H1 (cell line): ENCODE data around the gene CMPK2. TPM values are rescaled to one million over a fixed set of nuclear protein-coding genes. Genes with fewer than 3 reads are reported as not detected.

ENCODE experiments used
- CTCF ChIA-PET: fragments of 300-600 bp; sonication (Branson Sonifier 250); formaldehyde crosslinking; loops from one replicate; lab custom pipeline; 2021; ENCODE audit not compliant: partially characterized antibody; lab: Charles Lee
- POLR2A ChIA-PET: fragments of 300-600 bp; sonication (Branson Sonifier 250); formaldehyde crosslinking; loops from one replicate; lab custom pipeline; 2021; ENCODE audit warnings: inconsistent platforms; ENCODE audit not compliant: partially characterized antibody; lab: Charles Lee
- DNase-seq, 2 experiments: peaks; one replicate each; pipeline versions ENCODE4 v3.0.0 to v3.0.0-alpha.2; 2010 to 2022; ENCODE audit warnings: low spot score in 2 of 2, low read depth in 1 of 2, mixed read lengths in 1 of 2
- FAIRE-seq: peaks from 2 replicates; lab custom pipeline; 2011; peaks lifted over from hg19 to GRCh38; lab: Jason Lieb, UNC
- H2AFZ ChIP-seq: 2 replicates; pipeline ENCODE4 v1.8.1; 2012; ENCODE audit warnings: low read length, inconsistent platforms
- H2AK5ac ChIP-seq: 2 replicates; pipeline ENCODE4 v1.6.1; 2013; ENCODE audit warnings: low read depth, low read length
- H2BK120ac ChIP-seq: replicated peaks from 2 replicates; pipeline ENCODE3; 2013; ENCODE audit warnings: low read depth, low read length, inconsistent platforms
- H2BK12ac ChIP-seq: 2 replicates; pipeline ENCODE4 v1.6.1; 2013; ENCODE audit warnings: low read depth, low read length
- H2BK15ac ChIP-seq: 2 replicates; pipeline ENCODE4 v1.6.1; 2013; ENCODE audit warnings: low read length
- H2BK20ac ChIP-seq: 2 replicates; pipeline ENCODE4 v1.6.1; 2013; ENCODE audit warnings: low read length
- H2BK5ac ChIP-seq: 2 replicates; pipeline ENCODE4 v1.6.1; 2013; ENCODE audit warnings: low read depth, low read length
- H3K14ac ChIP-seq: 2 replicates; pipeline ENCODE4 v1.6.1; 2013; ENCODE audit warnings: inconsistent platforms; ENCODE audit not compliant: insufficient read length
- H3K18ac ChIP-seq: 2 replicates; pipeline ENCODE4 v1.6.1; 2013; ENCODE audit warnings: low read length; ENCODE audit errors: extremely low read depth
- H3K23ac ChIP-seq: 2 replicates; pipeline ENCODE4 v1.6.1; 2013; ENCODE audit warnings: inconsistent platforms; ENCODE audit not compliant: insufficient read length
- H3K23me2 ChIP-seq: 2 replicates; pipeline ENCODE4 v1.6.1; 2013; ENCODE audit warnings: low read depth, low read length
- H3K27ac ChIP-seq: 2 replicates; pipeline ENCODE4 v1.6.1; 2011; ENCODE audit warnings: low read depth, low read length, inconsistent platforms
- H3K27me3 ChIP-seq, 4 experiments: replicated peaks in 1 of 4; 1 replicate in 1 of 4; 2 replicates in 3 of 4; pipeline versions ENCODE4 v1.6.1 to v1.8.1; 2011 to 2013; ENCODE audit warnings: low read length in 3 of 4, mild to moderate bottlenecking in 3 of 4, inconsistent platforms in 2 of 4, mixed read lengths in 2 of 4, moderate library complexity in 1 of 4; ENCODE audit not compliant: control insufficient read depth in 3 of 4, insufficient read depth in 3 of 4; ENCODE audit errors: extremely low read depth in 1 of 4
- H3K36me3 ChIP-seq, 4 experiments: 2 replicates each; pipeline versions ENCODE4 v1.6.1 to v1.8.1; 2011 to 2013; ENCODE audit warnings: mild to moderate bottlenecking in 4 of 4, low read length in 3 of 4, moderate library complexity in 2 of 4, control low read depth in 1 of 4, inconsistent platforms in 1 of 4; ENCODE audit not compliant: insufficient read depth in 4 of 4, control insufficient read depth in 2 of 4
- H3K4ac ChIP-seq: replicated peaks from 2 replicates; pipeline ENCODE3; 2013; ENCODE audit warnings: low read length, low read depth, mixed read lengths, inconsistent platforms; ENCODE audit not compliant: insufficient read length
- H3K4me1 ChIP-seq, 4 experiments: replicated peaks in 1 of 4; 1 replicate in 1 of 4; 2 replicates in 3 of 4; pipeline versions ENCODE4 v1.6.1 to v1.8.1; 2011 to 2013; ENCODE audit warnings: low read length in 3 of 4, inconsistent platforms in 2 of 4, mixed read lengths in 1 of 4; ENCODE audit not compliant: insufficient read depth in 4 of 4, control insufficient read depth in 3 of 4
- H3K4me2 ChIP-seq, 2 experiments: 2 replicates each; pipeline versions ENCODE4 v1.6.1 to v1.8.1; 2011 to 2013; ENCODE audit warnings: low read depth in 2 of 2, low read length in 2 of 2, control low read depth in 1 of 2, inconsistent platforms in 1 of 2, mild to moderate bottlenecking in 1 of 2; ENCODE audit not compliant: insufficient read depth in 1 of 2
- H3K4me3 ChIP-seq, 4 experiments: fragments of 200-600, 300-600 bp in 1 of 4; sonication (generic), shearing (Covaris generic), sonication (Bioruptor Twin) in 1 of 4; 2 replicates each; pipeline versions ENCODE4 v1.5.1 to v1.8.1; 2011 to 2016; ENCODE audit warnings: low read length in 4 of 4, low read depth in 3 of 4, control low read depth in 2 of 4, inconsistent platforms in 2 of 4, mild to moderate bottlenecking in 2 of 4, mixed read lengths in 1 of 4, moderate library complexity in 1 of 4; ENCODE audit not compliant: insufficient read depth in 2 of 4; ENCODE audit errors: extremely low read depth in 1 of 4
- H3K56ac ChIP-seq: replicated peaks from 2 replicates; pipeline ENCODE3; 2013; ENCODE audit warnings: low read depth, mild to moderate bottlenecking, mixed read lengths, low read length, inconsistent platforms; ENCODE audit not compliant: insufficient read length
- H3K79me1 ChIP-seq: 2 replicates; pipeline ENCODE4 v1.6.1; 2013; ENCODE audit warnings: low read depth, low read length, control low read depth
- H3K79me2 ChIP-seq, 2 experiments: 2 replicates each; pipeline versions ENCODE4 v1.6.1 to v1.8.1; 2012 to 2013; ENCODE audit warnings: low read length in 2 of 2, mild to moderate bottlenecking in 2 of 2, inconsistent platforms in 1 of 2; ENCODE audit not compliant: insufficient read depth in 2 of 2, control insufficient read depth in 1 of 2
- H3K9ac ChIP-seq, 4 experiments: replicated peaks in 1 of 4; 1 replicate in 1 of 4; 2 replicates in 3 of 4; pipeline versions ENCODE4 v1.6.1 to v1.8.1; 2011 to 2013; ENCODE audit warnings: low read depth in 3 of 4, low read length in 3 of 4, control low read depth in 2 of 4, mild to moderate bottlenecking in 2 of 4, moderate library complexity in 2 of 4, inconsistent platforms in 1 of 4; ENCODE audit errors: extremely low read depth in 1 of 4
- H3K9me3 ChIP-seq, 2 experiments: 2 replicates each; pipeline versions ENCODE4 v1.6.1 to v1.8.1; 2012 to 2013; ENCODE audit warnings: mild to moderate bottlenecking in 2 of 2, moderate library complexity in 2 of 2, control low read depth in 1 of 2, inconsistent platforms in 1 of 2, low read depth in 1 of 2, low read length in 1 of 2, mixed read lengths in 1 of 2; ENCODE audit not compliant: insufficient read depth in 2 of 2
- H4K20me1 ChIP-seq, 2 experiments: replicated peaks in 1 of 2; 2 replicates each; pipeline versions ENCODE3 to v1.8.1; 2011 to 2013; ENCODE audit warnings: inconsistent platforms in 2 of 2, low read length in 2 of 2, mild to moderate bottlenecking in 1 of 2; ENCODE audit not compliant: insufficient read depth in 2 of 2, control insufficient read depth in 1 of 2
- H4K5ac ChIP-seq: 2 replicates; pipeline ENCODE4 v1.6.1; 2013; ENCODE audit warnings: low read length, low read depth, mixed read lengths, inconsistent platforms; ENCODE audit not compliant: insufficient read length
- H4K8ac ChIP-seq: 2 replicates; pipeline ENCODE4 v1.8.0; 2013; ENCODE audit warnings: mild to moderate bottlenecking, moderate library complexity, low read length, inconsistent platforms; ENCODE audit not compliant: insufficient read depth; ENCODE audit errors: extremely low read depth
- H4K91ac ChIP-seq: replicated peaks from 2 replicates; pipeline ENCODE3; 2013; ENCODE audit warnings: low read length, mixed read lengths, inconsistent platforms; ENCODE audit not compliant: insufficient read length
- EGR1 ChIP-seq: IDR thresholded peaks from 2 replicates; pipeline ENCODE4 v1.6.1; 2011; ENCODE audit warnings: low read depth, low read length, borderline replicate concordance
- JUN ChIP-seq: IDR thresholded peaks from 2 replicates; pipeline ENCODE4 v1.6.1; 2011; ENCODE audit warnings: low read depth, mild to moderate bottlenecking, improper control_type of control experiment, low read length
- KDM4A ChIP-seq: IDR thresholded peaks from one replicate; pipeline ENCODE4 v1.7.1; 2012; ENCODE audit warnings: low read depth, mild to moderate bottlenecking, moderate library complexity, low read length, inconsistent platforms; ENCODE audit not compliant: severe bottlenecking
- KDM5A ChIP-seq: fragments of 200-600 bp; IDR thresholded peaks from 2 replicates; pipeline ENCODE4 v1.7.1; 2012; ENCODE audit warnings: mild to moderate bottlenecking, low read length, inconsistent platforms, mixed read lengths
- MAFK ChIP-seq: IDR thresholded peaks from 2 replicates; pipeline ENCODE4 v1.6.1; 2012; ENCODE audit warnings: low read depth, mild to moderate bottlenecking, improper control_type of control experiment, low read length
- RFX5 ChIP-seq: IDR thresholded peaks from 2 replicates; pipeline ENCODE4 v1.6.1; 2011; ENCODE audit warnings: low read depth, low read length, improper control_type of control experiment, borderline replicate concordance
- TBP ChIP-seq: IDR thresholded peaks from 2 replicates; pipeline ENCODE4 v1.6.1; 2011; ENCODE audit warnings: low read depth, low read length, improper control_type of control experiment
- USF2 ChIP-seq: IDR thresholded peaks from 2 replicates; pipeline ENCODE4 v1.6.1; 2011; ENCODE audit warnings: low read length, improper control_type of control experiment
- YY1 ChIP-seq: IDR thresholded peaks from 2 replicates; pipeline ENCODE4 v1.6.1; 2011; ENCODE audit warnings: low read depth, mild to moderate bottlenecking, low read length
- WGBS, 2 experiments: shearing (Covaris generic) in 1 of 2; methylation state at CpG; one replicate each; pipeline versions ENCODE4 v1.1.6 to v1.1.7; 2013 to 2015; ENCODE audit warnings: low lambda C conversion rate in 2 of 2, mixed read lengths in 2 of 2, inconsistent platforms in 1 of 2, low coverage in 1 of 2, missing lambda C conversion rate in 1 of 2; ENCODE audit not compliant: insufficient replicate concordance in 2 of 2, insufficient coverage in 1 of 2, insufficient read length in 1 of 2; ENCODE audit errors: extremely low coverage in 1 of 2, missing lambda C conversion rate in 1 of 2; 5-methylcytosine and 5-hydroxymethylcytosine counted together
- polyA plus RNA-seq, 7 experiments: library from polyadenylated mRNA; depleted of rRNA in 3 of 7; stranded (reverse) in 5 of 7; unstranded in 2 of 7; fragments of >200 nt in 5 of 7; fragments of 200-250 nt in 2 of 7; gene quantifications; 1 replicate in 5 of 7; 2 replicates in 1 of 7; 4 replicates in 1 of 7; pipeline versions ENCODE4 v1.2.1 to v1.2.3, GENCODE V29; 2011 to 2013; ENCODE audit warnings: missing spikeins in 2 of 7, mixed read lengths in 2 of 7
- total RNA-seq: library from RNA; stranded (reverse); fragmentation: NEBNext Ultra II Directional; extraction: Animal tissue kit (Norgen Biotek cat#: 25700); gene quantifications from 2 replicates; pipeline ENCODE4 v1.2.1, GENCODE V29; 2021

CMPK2 gene
- total and polyA plus RNA-seq, 2 of the 8 experiments (the other 6 are each of a cell fraction or from before 2014, with no cell fraction given): 0.28 to 0.53 TPM

- Histone ChIP-seq H3K14ac (no peak overlapping the region), H3K27ac (no peak overlapping the region), H3K79me1 (no peaks in the 10 kb centered on the region), H2BK12ac (no peak overlapping the region), H3K4ac (no peak overlapping the region), H3K9ac (no peak overlapping the region), H4K91ac (no peak overlapping the region), H3K27me3 (no peaks in the 10 kb centered on the region), H3K4me2 (no peak overlapping the region), H3K4me1 (no peaks in the 10 kb centered on the region; a peak in 1 of 7 replicates), H2AFZ (no peak overlapping the region), H2BK120ac (no peak overlapping the region), H4K8ac (no peak overlapping the region), H2AK5ac (no peak overlapping the region), H3K4me3 (no peak overlapping the region), H2BK20ac (no peak overlapping the region), H3K36me3 (no peaks in the 10 kb centered on the region), H3K79me2 (no peaks in the 10 kb centered on the region), H3K23me2 (no peaks in the 10 kb centered on the region), H3K56ac (no peak overlapping the region), H3K9me3 (no peaks in the 10 kb centered on the region), H2BK15ac (no peak overlapping the region), H4K5ac (no peak overlapping the region), H4K20me1 (no peaks in the 10 kb centered on the region), H3K18ac (no peak overlapping the region), H3K23ac (no peak overlapping the region), H2BK5ac (no peak overlapping the region)
- CTCF ChIA-PET: interaction anchor here (0.7 to 2.3 kb wide), 4 partner anchors 8 to 156 kb away, joined by 3 to 23 read pairs (median 5); no protein-coding TSS in a partner anchor
- DNase-seq (no peak), FAIRE-seq (no peak)
- POLR2A ChIA-PET: no interaction called here
- 89% methylated on average over 4 of the region's 4 CpGs; no CpG with 5 or more reads in 1 of the 2 experiments for WGBS, 2 experiments
- no peak for TF ChIP-seq TBP
- no peak for TF ChIP-seq JUN
- TF ChIP-seq EGR1: no peak
- TF ChIP-seq USF2: no peak
- no peak for TF ChIP-seq KDM4A
- TF ChIP-seq MAFK: no peak
- TF ChIP-seq KDM5A: no peak
- no peak for TF ChIP-seq RFX5
- no peak for TF ChIP-seq YY1
Measured at GRCh38 chr2:6888724-6889123, 23.0 kb upstream of the CMPK2 start.
